Right lobe of liver (tissue), 6 donors: ENCODE measurements around the gene SSB. TPM values are rescaled to one million over a fixed set of nuclear protein-coding genes. Genes with fewer than 3 reads are reported as not detected.
"Not testable (repeated sequence)": the region's sequence is repeated elsewhere in the genome, so short reads cannot be mapped to it uniquely, and the experiment has no call there.

Source experiments
- ATAC-seq, 4 donors: fragments of 200-7000 bp; cut with Tn5 transposase; one replicate each; pipeline ENCODE4 v1.9.1; 2020; ENCODE audit warnings: mild to moderate bottlenecking in 4 of 4, moderate library complexity in 4 of 4
- DNase-seq, 3 donors: peaks; one replicate each; pipeline ENCODE4 v3.0.0-alpha.2; 2020
- H3K27ac ChIP-seq, 3 donors: fragments of 200-600 bp; one replicate each; pipeline ENCODE4 v1.8.0; 2022
- H3K27me3 ChIP-seq, 2 donors: fragments of 200-600 bp; one replicate each; pipeline ENCODE4 v1.8.0; 2022
- H3K36me3 ChIP-seq, 4 donors: fragments of 200-600 bp; sonication (generic) in 1 of 4; one replicate each; pipeline versions ENCODE4 v1.5.1 to v1.8.0; 2017 to 2022; ENCODE audit warnings: control low read depth in 1 of 4
- H3K4me1 ChIP-seq, 4 donors: fragments of 200-600 bp; sonication (generic) in 1 of 4; one replicate each; pipeline versions ENCODE4 v1.5.1 to v1.8.0; 2017 to 2022; ENCODE audit warnings: control low read depth in 1 of 4
- H3K4me3 ChIP-seq, 3 donors: fragments of 200-600 bp; one replicate each; pipeline ENCODE4 v1.8.0; 2022
- H3K9me3 ChIP-seq, 4 donors: fragments of 200-600 bp; sonication (generic) in 1 of 4; one replicate each; pipeline versions ENCODE4 v1.5.1 to v1.8.0; 2017 to 2022; ENCODE audit warnings: control low read depth in 1 of 4
- POLR2A ChIP-seq: fragments of 450-650 bp; IDR thresholded peaks from one replicate; pipeline ENCODE4 v1.6.1; 2017; ENCODE audit warnings: antibody characterized with exemption, mild to moderate bottlenecking
- WGBS: methylation state at CpG from one replicate; pipeline ENCODE4 v1.1.6; 2018; ENCODE audit warnings: low coverage, low lambda C conversion rate; ENCODE audit not compliant: insufficient coverage; ENCODE audit errors: missing lambda C conversion rate; 5-methylcytosine and 5-hydroxymethylcytosine counted together
- intact Hi-C, 2 donors: fragments of 100-400 bp; cut with DNase I; formaldehyde crosslinking; loops; one replicate each; pipeline versions ENCODE4 v1.11.2 to v1.14.1; 2022
- total RNA-seq, 6 experiments: library from RNA; depleted of rRNA in 2 of 6; stranded (reverse); fragments of >200 nt in 2 of 6; fragmentation: NEBNext Ultra II Directional in 3 of 6; extraction: Animal tissue kit (Norgen Biotek cat#: 25700) in 3 of 6; gene quantifications; one replicate each; pipeline versions ENCODE4 v1.1.0 to v1.2.4, GENCODE V29; 2016 to 2023
- TF ChIP-seq, protein P1 (sequence below), 4 donors: fragments of 200-600 bp in 3 of 4; fragments of 450-650 bp in 1 of 4; IDR thresholded peaks; one replicate each; pipeline versions ENCODE4 v1.5.1 to v1.8.0; 2016 to 2022; ENCODE audit warnings: antibody characterized with exemption in 4 of 4, mild to moderate bottlenecking in 2 of 4
- donor health status: DM: no; HTN: yes; CAD: no.
- donor health status: DM: no; HTN: no; CAD: no.
- donor health status: DM: no; HTN: no; CAD: no.
- donor health status: DM: no; HTN: yes; CAD: no.
- donor health status: DM: no; HTN: yes; CAD: no.

The SSB gene
- total RNA-seq, 6 experiments from 2014 or later: 16.5 to 41.3 (median 33.2) TPM

DNA sequence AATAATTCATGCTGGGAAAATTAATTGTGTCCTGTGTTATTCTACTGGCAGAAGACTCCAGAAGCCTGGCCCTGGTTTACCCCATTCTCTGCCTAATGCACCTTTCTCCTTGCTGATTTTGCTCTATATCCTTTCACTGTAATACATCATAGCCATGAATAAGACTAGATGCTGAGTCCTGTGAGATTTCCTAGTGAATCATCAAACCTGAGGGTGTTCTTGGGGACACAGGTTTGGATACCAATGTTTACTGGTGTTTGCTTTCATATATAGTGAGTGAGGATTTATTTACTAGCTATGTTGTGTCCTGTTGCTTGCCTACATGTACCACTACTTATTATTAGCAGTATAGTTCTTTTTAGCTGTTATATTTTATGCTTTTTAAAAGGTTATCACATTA is 19.6 kb downstream of the SSB start:
- TF ChIP-seq, protein P1, sequence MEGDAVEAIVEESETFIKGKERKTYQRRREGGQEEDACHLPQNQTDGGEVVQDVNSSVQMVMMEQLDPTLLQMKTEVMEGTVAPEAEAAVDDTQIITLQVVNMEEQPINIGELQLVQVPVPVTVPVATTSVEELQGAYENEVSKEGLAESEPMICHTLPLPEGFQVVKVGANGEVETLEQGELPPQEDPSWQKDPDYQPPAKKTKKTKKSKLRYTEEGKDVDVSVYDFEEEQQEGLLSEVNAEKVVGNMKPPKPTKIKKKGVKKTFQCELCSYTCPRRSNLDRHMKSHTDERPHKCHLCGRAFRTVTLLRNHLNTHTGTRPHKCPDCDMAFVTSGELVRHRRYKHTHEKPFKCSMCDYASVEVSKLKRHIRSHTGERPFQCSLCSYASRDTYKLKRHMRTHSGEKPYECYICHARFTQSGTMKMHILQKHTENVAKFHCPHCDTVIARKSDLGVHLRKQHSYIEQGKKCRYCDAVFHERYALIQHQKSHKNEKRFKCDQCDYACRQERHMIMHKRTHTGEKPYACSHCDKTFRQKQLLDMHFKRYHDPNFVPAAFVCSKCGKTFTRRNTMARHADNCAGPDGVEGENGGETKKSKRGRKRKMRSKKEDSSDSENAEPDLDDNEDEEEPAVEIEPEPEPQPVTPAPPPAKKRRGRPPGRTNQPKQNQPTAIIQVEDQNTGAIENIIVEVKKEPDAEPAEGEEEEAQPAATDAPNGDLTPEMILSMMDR (IDR thresholded peaks at IDR 0.05): no peak
- TF ChIP-seq POLR2A: no peak
- intact Hi-C loops: no loop called here
- Histone ChIP-seq H3K36me3 (peaks cover 0 to 28% (median under 1%) of the 10 kb centered on the region in 4 donors), H3K4me1 (peaks cover 0 to 5% (median 0%) of the 10 kb centered on the region in 4 donors), H3K4me3 (no peak overlapping the region), H3K27me3 (no peaks in the 10 kb centered on the region), H3K27ac (no peak overlapping the region), H3K9me3 (no peaks in the 10 kb centered on the region)
- DNase-seq (no peak), ATAC-seq (no peak)

DNA sequence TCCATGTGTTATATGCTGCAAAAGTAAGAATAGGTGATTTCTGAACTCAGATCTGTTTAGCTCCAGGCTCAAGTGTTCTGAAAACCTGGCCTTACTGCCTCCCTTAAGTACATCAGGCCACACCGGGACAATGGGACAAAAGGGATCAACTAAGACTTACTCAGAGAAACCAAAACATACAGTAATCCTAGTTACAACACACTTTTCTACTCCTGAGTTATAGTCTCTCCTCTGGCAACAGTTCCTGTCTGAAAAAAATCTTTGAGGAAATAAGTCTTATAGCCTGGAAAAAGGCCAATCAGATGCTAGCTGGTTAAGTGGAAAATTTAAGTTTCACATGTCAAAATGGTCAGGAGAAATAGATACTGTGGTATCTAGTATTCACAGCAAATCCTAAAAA is 20.4 kb downstream of the SSB start:
- intact Hi-C loops: no loop called here
- TF ChIP-seq, protein P1 (IDR thresholded peaks at IDR 0.05): no peak
- no peak for TF ChIP-seq POLR2A
- Histone ChIP-seq H3K27me3 (no peaks in the 10 kb centered on the region), H3K36me3 (peaks cover 0 to 21% (median under 1%) of the 10 kb centered on the region in 4 donors), H3K4me3 (no peak overlapping the region), H3K4me1 (peaks cover 0 to 13% (median 4%) of the 10 kb centered on the region in 4 donors), H3K9me3 (no peaks in the 10 kb centered on the region), H3K27ac (no peak overlapping the region)
- no peak for ATAC-seq
- WGBS: 89% methylated on average over 1 of the region's 1 CpG
- no peak for DNase-seq

DNA sequence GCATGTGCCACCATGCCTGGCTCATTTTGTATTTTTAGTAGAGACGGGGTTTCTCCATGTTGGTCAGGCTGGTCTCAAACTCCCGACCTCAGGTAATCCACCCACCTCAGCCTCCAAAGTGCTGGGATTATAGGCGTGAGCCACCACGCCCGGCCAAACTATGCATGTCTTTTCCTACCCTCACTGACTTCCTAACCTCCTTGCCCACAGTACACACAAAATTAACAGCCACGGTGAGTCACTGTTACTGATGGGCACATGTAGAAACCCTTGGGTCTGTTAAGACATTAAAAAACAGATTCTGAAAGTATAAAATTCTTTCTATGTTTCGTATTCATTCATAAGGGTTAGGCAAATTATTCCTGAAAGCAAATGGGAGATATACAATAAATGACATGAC is 21.4 kb downstream of the SSB start:
- DNase-seq, intact Hi-C loops, H3K27me3 ChIP-seq, ATAC-seq, H3K9me3 ChIP-seq, H3K27ac ChIP-seq, H3K4me3 ChIP-seq: not testable (repeated sequence)
- Histone ChIP-seq H3K4me1 (peaks cover 0 to 13% (median 5%) of the 10 kb centered on the region in 4 donors), H3K36me3 (peaks cover 0 to 13% (median under 1%) of the 10 kb centered on the region in 4 donors)
- 88% methylated on average over 7 of the region's 7 CpGs for WGBS

DNA sequence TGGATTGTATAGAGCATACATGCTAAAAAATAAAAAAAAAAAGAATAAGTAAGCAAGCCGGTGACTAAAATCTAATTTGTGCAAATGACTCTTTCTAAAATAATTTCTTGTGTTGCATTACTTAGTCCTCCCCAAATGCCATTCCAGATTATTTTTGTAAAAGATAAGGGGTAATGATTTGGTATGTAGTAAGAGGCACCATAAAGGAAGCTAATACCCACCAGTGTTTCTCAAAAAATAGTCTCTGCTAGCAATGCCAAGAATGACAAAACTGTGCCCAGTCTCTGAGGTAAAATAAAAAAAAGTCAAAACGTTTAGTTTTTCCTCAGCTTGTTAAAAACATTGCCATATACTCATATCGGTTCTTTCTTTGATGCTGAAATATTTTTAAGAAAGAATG is 23.4 kb downstream of the SSB start:
- no peak for TF ChIP-seq POLR2A
- TF ChIP-seq, protein P1 (IDR thresholded peaks at IDR 0.05): no peak
- intact Hi-C loops: no loop called here
- H3K4me1 ChIP-seq: peaks cover 0 to 13% (median 5%) of the 10 kb centered on the region in 4 donors
- H3K9me3 ChIP-seq: no peaks in the 10 kb centered on the region
- ATAC-seq (no peak), DNase-seq (no peak)
- no peak overlapping the region for H3K27ac ChIP-seq
- H3K4me3 ChIP-seq: no peak overlapping the region
- 48% methylated on average over 3 of the region's 3 CpGs for WGBS
- no peaks in the 10 kb centered on the region for H3K27me3 ChIP-seq
- H3K36me3 ChIP-seq: peaks cover 0 to 4% (median 0%) of the 10 kb centered on the region in 4 donors

DNA sequence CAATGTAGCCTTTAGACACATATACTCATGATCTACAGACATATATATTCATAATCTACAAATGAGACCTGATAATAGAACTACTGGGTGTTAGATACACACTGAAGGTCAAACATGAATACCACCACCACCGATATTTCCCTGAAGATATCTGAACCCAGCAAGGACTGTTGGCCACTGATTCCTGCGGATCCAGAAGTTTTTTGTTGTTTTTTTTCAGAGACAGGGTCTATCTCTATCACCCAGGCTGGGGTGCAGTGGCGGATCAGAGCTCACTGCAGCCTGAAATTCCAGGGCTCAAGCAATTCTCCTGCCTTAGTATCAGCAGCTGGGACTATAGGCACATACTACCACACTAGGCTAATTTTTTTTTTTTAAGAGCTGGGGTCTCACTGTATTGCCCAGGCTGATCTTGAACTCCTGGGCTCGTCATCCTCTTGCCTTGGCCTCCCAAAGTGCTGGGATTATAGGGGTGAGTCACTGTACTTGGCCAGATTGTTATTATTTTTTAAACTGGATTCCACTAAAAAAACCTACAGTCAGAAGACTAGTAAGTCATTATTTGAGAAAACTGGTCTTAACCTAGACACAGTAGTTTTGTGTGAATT is 24.2 kb downstream of the SSB start:
- no peaks in the 10 kb centered on the region for H3K9me3 ChIP-seq
- ATAC-seq: no peak
- intact Hi-C loops: no loop called here

More for the DNA sequence above, 24.2 kb downstream of the SSB start:
- H3K27me3 ChIP-seq: no peaks in the 10 kb centered on the region
- WGBS: 89% methylated on average over 4 of the region's 4 CpGs
- no peak for TF ChIP-seq POLR2A
- TF ChIP-seq, protein P1 (IDR thresholded peaks at IDR 0.05): no peak
- no peak overlapping the region for H3K27ac ChIP-seq
- H3K4me3 ChIP-seq: no peak overlapping the region
- DNase-seq: no peak
- H3K4me1 ChIP-seq: peaks cover 0 to 13% (median 5%) of the 10 kb centered on the region in 4 donors
- H3K36me3 ChIP-seq: peaks cover 0 to 4% (median 0%) of the 10 kb centered on the region in 4 donors
